HEK293 (cell line): ENCODE data around the gene MRPL19.

Experiments
- CTCF ChIA-PET: fragments of 350-600 bp; formaldehyde crosslinking; extraction: SDS; loops from one replicate; lab custom pipeline; 2021; ENCODE audit warnings: antibody characterized with exemption; lab: Yijun Ruan, JAX
- POLR2A ChIA-PET: fragments of 300-600 bp; formaldehyde crosslinking; extraction: SDS; loops from one replicate; lab custom pipeline; 2020; ENCODE audit warnings: antibody characterized with exemption, inconsistent platforms; lab: Yijun Ruan, JAX
- H3K27ac ChIP-seq: fragments of 200-500 bp; sonication (Bioruptor generic); 2 replicates; pipeline ENCODE4 v1.5.1; 2014; ENCODE audit warnings: low read depth, low read length, control low read depth, inconsistent platforms; ENCODE audit errors: extremely low read depth
- H3K36me3 ChIP-seq, 2 experiments: fragments of 200-500 bp in 1 of 2; sonication (Bioruptor generic) in 1 of 2; 1 replicate in 1 of 2; 2 replicates in 1 of 2; pipeline ENCODE4 v1.5.1; 2014 to 2017; ENCODE audit warnings: inconsistent platforms in 2 of 2, low read length in 2 of 2; ENCODE audit not compliant: control insufficient read depth in 2 of 2, insufficient read depth in 1 of 2
- H3K4me1 ChIP-seq: fragments of 200-500 bp; sonication (Bioruptor generic); 2 replicates; pipeline ENCODE4 v1.5.1; 2014; ENCODE audit warnings: mild to moderate bottlenecking, low read length, inconsistent platforms; ENCODE audit not compliant: control insufficient read depth, insufficient read depth
- H3K4me3 ChIP-seq: 2 replicates; pipeline ENCODE4 v1.5.1; 2011; ENCODE audit warnings: low read depth, mild to moderate bottlenecking, control low read depth, low read length, moderate library complexity
- H3K9me3 ChIP-seq: fragments of 200-500 bp; sonication (Bioruptor generic); 2 replicates; pipeline ENCODE4 v1.5.1; 2014; ENCODE audit warnings: low read depth, low read length, inconsistent platforms; ENCODE audit not compliant: control insufficient read depth, insufficient read depth
- BCL11A ChIP-seq: fragments of 450-650 bp; formaldehyde crosslinking; IDR thresholded peaks from 2 replicates; pipeline ENCODE4 v1.5.1; 2016; ENCODE audit warnings: low read depth, missing biosample characterization, missing genetic modification characterization
- BCL6B ChIP-seq: fragments of 450-650 bp; formaldehyde crosslinking; IDR thresholded peaks from 2 replicates; pipeline ENCODE4 v1.5.1; 2017; ENCODE audit warnings: missing biosample characterization, missing genetic modification characterization
- GLIS1 ChIP-seq: fragments of 450-650 bp; formaldehyde crosslinking; IDR thresholded peaks from 2 replicates; pipeline ENCODE4 v1.5.1; 2016; ENCODE audit warnings: missing biosample characterization, missing genetic modification characterization
- HOXC10 ChIP-seq: sonication (generic); formaldehyde crosslinking; IDR thresholded peaks from 2 replicates; pipeline ENCODE4 v1.8.1; 2023; ENCODE audit warnings: mild to moderate bottlenecking, missing genetic modification reagents
- KLF8 ChIP-seq: fragments of 450-650 bp; formaldehyde crosslinking; IDR thresholded peaks from 2 replicates; pipeline ENCODE4 v1.5.1; 2016; ENCODE audit warnings: missing biosample characterization, missing genetic modification characterization
- PATZ1 ChIP-seq: fragments of 450-650 bp; formaldehyde crosslinking; IDR thresholded peaks from 2 replicates; pipeline ENCODE4 v1.5.1; 2016; ENCODE audit warnings: missing biosample characterization, missing genetic modification characterization
- PRDM1 ChIP-seq: fragments of 450-650 bp; formaldehyde crosslinking; IDR thresholded peaks from 2 replicates; pipeline ENCODE4; 2016; ENCODE audit warnings: missing biosample characterization, missing genetic modification characterization
- REST ChIP-seq: fragments of 450-650 bp; formaldehyde crosslinking; IDR thresholded peaks from 2 replicates; pipeline ENCODE4 v1.5.1; 2016; ENCODE audit warnings: missing biosample characterization, missing genetic modification characterization
- SCRT1 ChIP-seq: fragments of 450-650 bp; formaldehyde crosslinking; IDR thresholded peaks from 2 replicates; pipeline ENCODE4 v1.5.1; 2016; ENCODE audit warnings: missing biosample characterization, missing genetic modification characterization, borderline replicate concordance
- ZFP3 ChIP-seq: fragments of 450-650 bp; formaldehyde crosslinking; IDR thresholded peaks from 2 replicates; pipeline ENCODE4 v1.5.1; 2016; ENCODE audit warnings: low read depth, missing biosample characterization, missing genetic modification characterization
- ZFP69B ChIP-seq: fragments of 450-650 bp; formaldehyde crosslinking; IDR thresholded peaks from 2 replicates; pipeline ENCODE4 v1.5.1; 2016; ENCODE audit warnings: missing biosample characterization, missing genetic modification characterization
- ZNF112 ChIP-seq: fragments of 450-650 bp; formaldehyde crosslinking; IDR thresholded peaks from 2 replicates; pipeline ENCODE4 v1.5.0; 2017; ENCODE audit warnings: missing biosample characterization, missing genetic modification characterization
- ZNF175 ChIP-seq: fragments of 450-650 bp; formaldehyde crosslinking; IDR thresholded peaks from 2 replicates; pipeline ENCODE4 v1.5.1; 2016; ENCODE audit warnings: missing biosample characterization, missing genetic modification characterization
- ZNF18 ChIP-seq: fragments of 450-650 bp; formaldehyde crosslinking; IDR thresholded peaks from 2 replicates; pipeline ENCODE4 v1.5.1; 2016; ENCODE audit warnings: missing biosample characterization, missing genetic modification characterization
- ZNF214 ChIP-seq: fragments of 450-650 bp; formaldehyde crosslinking; IDR thresholded peaks from 2 replicates; pipeline ENCODE4 v1.5.1; 2017; ENCODE audit warnings: missing biosample characterization, mild to moderate bottlenecking, missing genetic modification characterization, borderline replicate concordance
- ZNF280D ChIP-seq: fragments of 450-650 bp; formaldehyde crosslinking; IDR thresholded peaks from 2 replicates; pipeline ENCODE4 v1.5.1; 2016; ENCODE audit warnings: missing biosample characterization, missing genetic modification characterization
- ZNF391 ChIP-seq: fragments of 450-650 bp; formaldehyde crosslinking; IDR thresholded peaks from 2 replicates; pipeline ENCODE4 v1.5.1; 2016; ENCODE audit warnings: low read depth, missing biosample characterization, missing genetic modification characterization, borderline replicate concordance
- ZNF654 ChIP-seq: fragments of 450-650 bp; formaldehyde crosslinking; IDR thresholded peaks from 2 replicates; pipeline ENCODE4 v1.5.1; 2016; ENCODE audit warnings: low read depth, missing biosample characterization, missing genetic modification characterization
- ZNF785 ChIP-seq: fragments of 450-650 bp; formaldehyde crosslinking; IDR thresholded peaks from 2 replicates; pipeline ENCODE4 v1.5.1; 2016; ENCODE audit warnings: missing biosample characterization, missing genetic modification characterization
- ZNF837 ChIP-seq: fragments of 450-650 bp; formaldehyde crosslinking; IDR thresholded peaks from 2 replicates; pipeline ENCODE4 v1.5.1; 2016; ENCODE audit warnings: missing biosample characterization, missing genetic modification characterization

Gene MRPL19

GRCh38 chr2:75643980-75644379 is 2.6 kb upstream of the MRPL19 start:
- CTCF ChIA-PET = interaction anchor here (0.5 kb wide), 1 partner anchor 12 kb away, joined by 11 read pairs; no protein-coding TSS in a partner anchor
- Histone ChIP-seq H3K4me1 (no peaks in the 10 kb centered on the region), H3K4me3 (no peak overlapping the region), H3K27ac (no peak overlapping the region), H3K36me3 (peaks cover 6 to 10% of the 10 kb centered on the region in 2 experiments), H3K9me3 (no peaks in the 10 kb centered on the region)
- TF ChIP-seq ZNF391 (tag by site-specific recombination) = no peak
- POLR2A ChIA-PET = no interaction called here

- ChIA-PET POLR2A (no interaction called here), CTCF (interaction anchor here (1.4 kb wide), 1 partner anchor 18 kb away, joined by 4 read pairs; no protein-coding TSS in a partner anchor)
- Histone ChIP-seq H3K4me3 (no peak overlapping the region), H3K36me3 (peaks cover 22 to 25% of the 10 kb centered on the region in 2 experiments), H3K9me3 (no peaks in the 10 kb centered on the region), H3K27ac (no peak overlapping the region), H3K4me1 (no peaks in the 10 kb centered on the region)
- no peak for TF ChIP-seq ZNF175
- TF ChIP-seq ZFP69B (tag by site-specific recombination) = no peak
- no peak for TF ChIP-seq BCL11A (tag by site-specific recombination)
- TF ChIP-seq ZNF785 = no peak
- TF ChIP-seq REST (tag by site-specific recombination) = no peak
- TF ChIP-seq SCRT1 = no peak
- TF ChIP-seq PRDM1 = no peak
- no peak for TF ChIP-seq GLIS1 (tag by site-specific recombination)
- TF ChIP-seq ZNF837 = no peak
- no peak for TF ChIP-seq PATZ1 (tag by site-specific recombination)
Measured at GRCh38 chr2:75645643-75646042, 940 bp upstream of the MRPL19 start.

- Histone ChIP-seq H3K27ac (peak overlapping the region; percentile 71; the same call in 1 of the 2 replicates), H3K9me3 (no peaks in the 10 kb centered on the region), H3K36me3 (peaks cover 22 to 30% of the 10 kb centered on the region in 2 experiments), H3K4me1 (no peaks in the 10 kb centered on the region), H3K4me3 (peak overlapping the region; percentile 90)
- POLR2A ChIA-PET = no interaction called here
- CTCF ChIA-PET = interaction anchor here (2.1 kb wide), 1 partner anchor 31 kb away, joined by 8 read pairs; no protein-coding TSS in a partner anchor
- TF ChIP-seq ZFP3 (tag by site-specific recombination) (no peak), ZNF654 (tag by site-specific recombination) (no peak), HOXC10 (CRISPR knock-in tag) (no peak), ZNF175 (no peak), KLF8 (tag by site-specific recombination) (no peak), ZNF18 (no peak), ZNF112 (tag by site-specific recombination) (no peak), BCL6B (no peak), ZNF280D (tag by site-specific recombination) (no peak), ZNF214 (no peak)
Measured at GRCh38 chr2:75646090-75646582, 447 bp upstream of the MRPL19 start.
